Measurements from ENCODE around the gene LARGE1.

DNA sequence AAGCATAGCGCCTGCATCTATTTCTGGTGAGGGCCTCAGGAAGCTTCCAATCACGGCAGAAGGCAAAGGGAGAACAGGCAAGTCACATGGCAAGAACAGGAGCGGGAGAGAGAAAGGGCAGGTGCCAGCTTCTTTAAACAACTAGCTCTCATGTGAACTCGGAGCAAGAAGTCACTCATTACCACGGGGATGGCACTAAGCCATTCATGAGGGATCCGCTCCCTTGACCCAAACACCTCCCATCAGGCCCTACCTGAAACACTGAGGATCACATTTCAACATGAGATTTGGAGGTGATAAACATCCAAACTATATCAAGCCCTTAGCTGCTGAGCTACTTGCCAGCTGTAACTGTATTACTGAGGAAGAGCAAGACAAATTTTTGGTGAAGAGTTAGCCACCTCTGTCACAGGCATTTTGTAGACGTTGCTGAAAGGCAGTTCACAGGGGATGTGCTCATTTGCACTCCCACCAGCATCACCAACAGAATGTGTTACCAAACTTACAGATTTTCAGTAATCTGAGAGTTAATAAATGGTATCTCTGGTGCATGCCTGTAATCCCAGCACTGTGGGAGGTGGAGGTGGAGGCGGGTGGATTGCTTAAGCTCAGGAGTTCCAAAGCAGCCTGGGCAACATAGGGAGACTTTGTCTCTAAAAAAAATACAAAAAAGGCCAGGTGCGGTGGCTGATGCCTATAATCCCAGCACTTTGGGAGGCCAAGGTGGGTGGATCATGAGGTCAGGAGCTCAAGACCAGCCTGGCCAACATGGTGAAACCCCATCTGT is 398.2 kb downstream of the LARGE1 start:
- TF ChIP-seq, protein P1, sequence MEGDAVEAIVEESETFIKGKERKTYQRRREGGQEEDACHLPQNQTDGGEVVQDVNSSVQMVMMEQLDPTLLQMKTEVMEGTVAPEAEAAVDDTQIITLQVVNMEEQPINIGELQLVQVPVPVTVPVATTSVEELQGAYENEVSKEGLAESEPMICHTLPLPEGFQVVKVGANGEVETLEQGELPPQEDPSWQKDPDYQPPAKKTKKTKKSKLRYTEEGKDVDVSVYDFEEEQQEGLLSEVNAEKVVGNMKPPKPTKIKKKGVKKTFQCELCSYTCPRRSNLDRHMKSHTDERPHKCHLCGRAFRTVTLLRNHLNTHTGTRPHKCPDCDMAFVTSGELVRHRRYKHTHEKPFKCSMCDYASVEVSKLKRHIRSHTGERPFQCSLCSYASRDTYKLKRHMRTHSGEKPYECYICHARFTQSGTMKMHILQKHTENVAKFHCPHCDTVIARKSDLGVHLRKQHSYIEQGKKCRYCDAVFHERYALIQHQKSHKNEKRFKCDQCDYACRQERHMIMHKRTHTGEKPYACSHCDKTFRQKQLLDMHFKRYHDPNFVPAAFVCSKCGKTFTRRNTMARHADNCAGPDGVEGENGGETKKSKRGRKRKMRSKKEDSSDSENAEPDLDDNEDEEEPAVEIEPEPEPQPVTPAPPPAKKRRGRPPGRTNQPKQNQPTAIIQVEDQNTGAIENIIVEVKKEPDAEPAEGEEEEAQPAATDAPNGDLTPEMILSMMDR (IDR thresholded peaks at IDR 0.05; ENCODE audit: insufficient read depth, low read length, poor library complexity, severe bottlenecking): no peak
- TF ChIP-seq EZH2phosphoT487 (conservative IDR thresholded peaks at IDR 0.05; ENCODE audit: low read length): no peak

All from SU-DHL-6 (cell line).